ENCODE data around the gene LAMTOR2.

DNA sequence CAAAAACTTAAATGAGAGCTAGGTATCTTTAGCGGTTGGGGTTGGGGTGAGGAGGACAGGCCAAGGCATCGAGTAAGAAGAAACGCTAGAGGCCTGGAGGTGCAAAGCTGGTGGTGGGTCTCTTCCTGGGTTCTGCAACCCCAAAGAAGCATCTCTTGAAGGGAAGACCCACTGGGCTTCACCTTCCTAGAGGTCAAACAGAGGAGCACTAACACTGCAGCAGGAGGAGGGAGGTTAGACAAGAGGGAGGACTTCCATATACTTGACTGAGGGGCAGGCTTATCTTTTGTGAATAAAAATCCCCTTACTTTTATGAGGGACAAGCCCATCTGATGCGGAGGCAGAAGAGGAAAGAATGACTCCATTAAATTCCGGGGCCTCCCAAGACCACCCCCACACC is 25.2 kb downstream of the LAMTOR2 start:
- no peak for TF ChIP-seq EP300 (conservative IDR thresholded peaks at IDR 0.05; ENCODE audit: poor library complexity, severe bottlenecking)
- TF ChIP-seq, protein P1, sequence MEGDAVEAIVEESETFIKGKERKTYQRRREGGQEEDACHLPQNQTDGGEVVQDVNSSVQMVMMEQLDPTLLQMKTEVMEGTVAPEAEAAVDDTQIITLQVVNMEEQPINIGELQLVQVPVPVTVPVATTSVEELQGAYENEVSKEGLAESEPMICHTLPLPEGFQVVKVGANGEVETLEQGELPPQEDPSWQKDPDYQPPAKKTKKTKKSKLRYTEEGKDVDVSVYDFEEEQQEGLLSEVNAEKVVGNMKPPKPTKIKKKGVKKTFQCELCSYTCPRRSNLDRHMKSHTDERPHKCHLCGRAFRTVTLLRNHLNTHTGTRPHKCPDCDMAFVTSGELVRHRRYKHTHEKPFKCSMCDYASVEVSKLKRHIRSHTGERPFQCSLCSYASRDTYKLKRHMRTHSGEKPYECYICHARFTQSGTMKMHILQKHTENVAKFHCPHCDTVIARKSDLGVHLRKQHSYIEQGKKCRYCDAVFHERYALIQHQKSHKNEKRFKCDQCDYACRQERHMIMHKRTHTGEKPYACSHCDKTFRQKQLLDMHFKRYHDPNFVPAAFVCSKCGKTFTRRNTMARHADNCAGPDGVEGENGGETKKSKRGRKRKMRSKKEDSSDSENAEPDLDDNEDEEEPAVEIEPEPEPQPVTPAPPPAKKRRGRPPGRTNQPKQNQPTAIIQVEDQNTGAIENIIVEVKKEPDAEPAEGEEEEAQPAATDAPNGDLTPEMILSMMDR (IDR thresholded peaks at IDR 0.05; ENCODE audit: poor library complexity, severe bottlenecking), result no peak
